Gastrocnemius medialis (tissue), 4 donors: ENCODE results near the gene HGD.

Experiments
- CTCF ChIP-seq, 5 experiments: fragments of 450-650 bp in 3 of 5; fragments of 200-600 bp in 2 of 5; sonication (generic) in 2 of 5; IDR thresholded peaks in 4 of 5; conservative IDR thresholded peaks in 1 of 5; 1 replicate in 4 of 5; 2 replicates in 1 of 5; pipeline ENCODE4 v1.5.1; 2016 to 2019; ENCODE audit warnings: antibody characterized with exemption in 5 of 5, mild to moderate bottlenecking in 3 of 5, moderate library complexity in 3 of 5
- POLR2A ChIP-seq, 2 donors: fragments of 450-650 bp; IDR thresholded peaks; one replicate each; pipeline ENCODE4 v1.6.1; 2017; ENCODE audit warnings: antibody characterized with exemption in 2 of 2, mild to moderate bottlenecking in 2 of 2, moderate library complexity in 2 of 2

GRCh38 chr3:120659834-120660233, 22.2 kb downstream of the HGD start:
- TF ChIP-seq POLR2A (IDR thresholded peaks at IDR 0.05) (no peak), CTCF (IDR thresholded peaks at IDR 0.05 in 4 of 5, conservative IDR thresholded peaks at IDR 0.05 in 1 of 5) (no peak)
